HUDEP-2 (cell line): ENCODE measurements around the gene KCNE4.

ENCODE experiments used
- DNase-seq, 76 experiments: peaks; one replicate each; lab custom pipeline; 2025; ENCODE audit not compliant: unreplicated experiment in 76 of 76; lab: John Stamatoyannopoulos, UW

KCNE4 gene

GRCh38 chr2:223051693-223052289, at the start of gene KCNE4:
Gene KCNE4, plus strand, starts transcription at chr2:223052190. Its CDS starts 641 bp downstream, at chr2:223052831.
- DNase-seq = no peak

- DNase-seq = no peak
Observed at GRCh38 chr2:223003191-223003590, 48.8 kb upstream of the KCNE4 start.

GRCh38 chr2:223005496-223005895, 46.5 kb upstream of the KCNE4 start:
- no peak for DNase-seq

- DNase-seq = no peak
Observed at GRCh38 chr2:223007531-223007930, 44.5 kb upstream of the KCNE4 start.

- no peak for DNase-seq
Observed at GRCh38 chr2:223008162-223008561, 43.8 kb upstream of the KCNE4 start.

- DNase-seq = no peak
Observed at GRCh38 chr2:223008956-223009355, 43.0 kb upstream of the KCNE4 start.

- no peak for DNase-seq
Observed at GRCh38 chr2:223010641-223011040, 41.3 kb upstream of the KCNE4 start.

GRCh38 chr2:223012291-223012690, 39.7 kb upstream of the KCNE4 start:
- no peak for DNase-seq

- DNase-seq = no peak
Observed at GRCh38 chr2:223019390-223019930, 32.5 kb upstream of the KCNE4 start.

GRCh38 chr2:223019987-223020717, 31.8 kb upstream of the KCNE4 start:
- no peak for DNase-seq

- no peak for DNase-seq
Observed at GRCh38 chr2:223020971-223021675, 30.9 kb upstream of the KCNE4 start.

- no peak for DNase-seq
Observed at GRCh38 chr2:223026357-223027110, 25.5 kb upstream of the KCNE4 start.

GRCh38 chr2:223027442-223027841, 24.5 kb upstream of the KCNE4 start:
- no peak for DNase-seq

- DNase-seq = no peak
Observed at GRCh38 chr2:223029287-223029686, 22.7 kb upstream of the KCNE4 start.

GRCh38 chr2:223032187-223033142, 19.5 kb upstream of the KCNE4 start:
- DNase-seq = no peak

GRCh38 chr2:223034221-223034975, 17.6 kb upstream of the KCNE4 start:
- no peak for DNase-seq

- no peak for DNase-seq
Observed at GRCh38 chr2:223036790-223037444, 15.1 kb upstream of the KCNE4 start.

- DNase-seq = no peak
Observed at GRCh38 chr2:223037445-223037800, 14.6 kb upstream of the KCNE4 start.

- no peak for DNase-seq
Observed at GRCh38 chr2:223039618-223040017, 12.4 kb upstream of the KCNE4 start.
